Epithelial cell of proximal tubule (primary cell): ENCODE measurements around the gene TAS2R60. TPM values are rescaled to one million over a fixed set of nuclear protein-coding genes. Genes with fewer than 3 reads are reported as not detected.

Experiments
- DNase-seq: peaks from one replicate; pipeline ENCODE4 v3.0.0-alpha.2; 2011; ENCODE audit warnings: low read depth
- H3K4me3 ChIP-seq: 2 replicates; pipeline ENCODE4 v1.5.1; 2011; ENCODE audit warnings: low read depth, mild to moderate bottlenecking, low read length
- total RNA-seq: library from RNA; depleted of rRNA; stranded (reverse); fragments of >200 nt; gene quantifications from 2 replicates; pipeline ENCODE4 v1.2.3, GENCODE V29; 2015
- TF ChIP-seq, protein P1 (sequence below): conservative IDR thresholded peaks from 2 replicates; pipeline ENCODE4 v1.5.1; 2012; ENCODE audit warnings: low read depth, mild to moderate bottlenecking, low read length

The TAS2R60 gene, protein sequence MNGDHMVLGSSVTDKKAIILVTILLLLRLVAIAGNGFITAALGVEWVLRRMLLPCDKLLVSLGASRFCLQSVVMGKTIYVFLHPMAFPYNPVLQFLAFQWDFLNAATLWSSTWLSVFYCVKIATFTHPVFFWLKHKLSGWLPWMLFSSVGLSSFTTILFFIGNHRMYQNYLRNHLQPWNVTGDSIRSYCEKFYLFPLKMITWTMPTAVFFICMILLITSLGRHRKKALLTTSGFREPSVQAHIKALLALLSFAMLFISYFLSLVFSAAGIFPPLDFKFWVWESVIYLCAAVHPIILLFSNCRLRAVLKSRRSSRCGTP
- total RNA-seq = not detected in 2 replicates

- TF ChIP-seq, protein P1, sequence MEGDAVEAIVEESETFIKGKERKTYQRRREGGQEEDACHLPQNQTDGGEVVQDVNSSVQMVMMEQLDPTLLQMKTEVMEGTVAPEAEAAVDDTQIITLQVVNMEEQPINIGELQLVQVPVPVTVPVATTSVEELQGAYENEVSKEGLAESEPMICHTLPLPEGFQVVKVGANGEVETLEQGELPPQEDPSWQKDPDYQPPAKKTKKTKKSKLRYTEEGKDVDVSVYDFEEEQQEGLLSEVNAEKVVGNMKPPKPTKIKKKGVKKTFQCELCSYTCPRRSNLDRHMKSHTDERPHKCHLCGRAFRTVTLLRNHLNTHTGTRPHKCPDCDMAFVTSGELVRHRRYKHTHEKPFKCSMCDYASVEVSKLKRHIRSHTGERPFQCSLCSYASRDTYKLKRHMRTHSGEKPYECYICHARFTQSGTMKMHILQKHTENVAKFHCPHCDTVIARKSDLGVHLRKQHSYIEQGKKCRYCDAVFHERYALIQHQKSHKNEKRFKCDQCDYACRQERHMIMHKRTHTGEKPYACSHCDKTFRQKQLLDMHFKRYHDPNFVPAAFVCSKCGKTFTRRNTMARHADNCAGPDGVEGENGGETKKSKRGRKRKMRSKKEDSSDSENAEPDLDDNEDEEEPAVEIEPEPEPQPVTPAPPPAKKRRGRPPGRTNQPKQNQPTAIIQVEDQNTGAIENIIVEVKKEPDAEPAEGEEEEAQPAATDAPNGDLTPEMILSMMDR = no peak
Observed at GRCh38 chr7:143443153-143443552, at the start of gene TAS2R60. TSS of gene TAS2R60 (plus strand) at chr7:143443453. CDS start at chr7:143443453, 0 bp downstream.

DNA sequence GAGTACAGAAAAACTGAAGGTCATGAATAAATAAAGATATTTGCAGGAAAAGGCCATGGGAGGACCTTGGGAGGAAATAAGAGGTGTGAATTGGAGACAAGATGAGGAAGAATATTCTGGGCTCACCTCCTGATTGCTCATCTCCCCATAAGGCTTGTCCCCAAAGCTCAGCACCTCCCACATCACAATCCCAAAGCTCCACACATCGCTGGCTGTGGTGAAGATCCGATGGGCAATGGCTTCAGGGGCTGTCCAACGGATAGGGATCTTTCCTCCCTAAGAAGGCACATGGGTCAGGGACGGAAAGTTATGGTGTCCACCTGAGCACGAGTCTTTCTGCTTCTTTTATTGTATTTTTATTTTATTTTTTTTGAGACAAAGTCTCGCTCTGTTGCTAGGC is 49.2 kb upstream of the TAS2R60 start:
- no peak overlapping the region for H3K4me3 ChIP-seq
- TF ChIP-seq, protein P1 = no peak
- DNase-seq = no peak

More at GRCh38 chr7:143443153-143443552, at the start of gene TAS2R60:
- no peak for DNase-seq
- no peak within 1 kb of the TSS for H3K4me3 ChIP-seq

- no peak overlapping the region for H3K4me3 ChIP-seq
- DNase-seq = no peak
- TF ChIP-seq, protein P1 = no peak
Observed at GRCh38 chr7:143394777-143395176, 48.5 kb upstream of the TAS2R60 start.

GRCh38 chr7:143395187-143396149 is 47.8 kb upstream of the TAS2R60 start:
- no peak overlapping the region for H3K4me3 ChIP-seq
- no peak for DNase-seq

GRCh38 chr7:143396182-143396581 is 47.1 kb upstream of the TAS2R60 start:
- TF ChIP-seq, protein P1 = no peak
- DNase-seq = no peak
- no peak overlapping the region for H3K4me3 ChIP-seq

More at GRCh38 chr7:143395187-143396149, 47.8 kb upstream of the TAS2R60 start:
- TF ChIP-seq, protein P1 = peak; percentile 2

DNA sequence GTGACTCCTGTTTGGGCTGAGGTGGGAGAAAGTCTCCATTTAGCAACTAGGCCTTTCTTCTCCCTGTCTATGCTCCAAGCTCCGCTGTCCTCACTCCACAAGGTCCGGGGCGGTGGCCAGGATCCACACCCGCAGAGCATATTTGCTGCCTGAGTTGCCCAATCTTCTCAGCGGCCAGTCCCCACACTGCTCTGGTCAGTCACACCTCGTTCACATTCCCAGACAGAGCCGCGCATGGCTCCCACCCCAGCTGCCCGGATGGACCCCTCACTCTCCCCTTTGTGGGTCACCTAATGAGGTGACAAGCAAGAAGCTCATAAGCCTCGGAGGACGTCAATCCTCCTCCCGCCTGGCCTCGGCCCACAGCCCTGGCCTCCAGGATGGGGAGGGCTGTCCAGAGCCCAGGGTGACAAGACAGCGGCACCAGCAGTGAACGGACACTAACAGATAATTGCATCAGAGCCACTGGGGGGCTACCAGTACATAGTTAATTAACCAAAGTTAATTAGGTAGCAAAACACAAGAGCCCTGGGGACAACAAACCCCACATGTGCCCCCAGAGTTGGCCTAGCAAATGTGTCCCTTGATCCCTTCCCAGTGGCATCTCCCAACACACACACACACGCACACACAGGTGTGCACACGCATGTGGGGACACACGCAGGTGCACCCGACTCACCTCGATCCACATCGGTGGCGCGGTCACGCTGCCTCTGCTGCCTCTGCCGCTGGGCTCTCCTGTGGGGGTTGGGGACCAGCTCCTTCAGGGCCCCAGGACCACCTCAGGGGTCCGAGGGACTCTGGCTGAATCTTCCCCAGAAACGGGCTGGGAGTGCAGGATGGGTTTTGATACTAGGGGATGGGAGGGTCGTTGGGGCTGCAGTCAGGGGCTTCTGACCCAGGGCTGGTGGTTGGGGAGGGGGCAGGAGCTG is 46.4 kb upstream of the TAS2R60 start:
- no peak overlapping the region for H3K4me3 ChIP-seq
- DNase-seq = no peak
- TF ChIP-seq, protein P1 = no peak
